ENCODE measurements around the gene RELL1.
A peak's percentile ranks its signal among the peaks of the same experiment; 100 is the strongest.

RELL1 gene

GRCh38 chr4:37686373-37687193 lies at the start of gene RELL1:
Gene RELL1, minus strand, starts transcription at chr4:37686376. Its CDS starts 89 bp downstream, at chr4:37686287.
- DNase-seq (ENCODE audit: low read depth): peak; percentile 98

GRCh38 chr4:37735578-37735977 lies 49.4 kb upstream of the RELL1 start:
- no peak for DNase-seq (ENCODE audit: low read depth)

GRCh38 chr4:37734989-37735388 lies 48.8 kb upstream of the RELL1 start:
- DNase-seq (ENCODE audit: low read depth): no peak

- no peak for DNase-seq (ENCODE audit: low read depth)
Measured at GRCh38 chr4:37733240-37733867, 47.2 kb upstream of the RELL1 start.

GRCh38 chr4:37732526-37733186 lies 46.5 kb upstream of the RELL1 start:
- no peak for DNase-seq (ENCODE audit: low read depth)

GRCh38 chr4:37729649-37730004 lies 43.5 kb upstream of the RELL1 start:
- DNase-seq (ENCODE audit: low read depth): no peak

GRCh38 chr4:37728064-37728463 lies 41.9 kb upstream of the RELL1 start:
- DNase-seq (ENCODE audit: low read depth): no peak

- DNase-seq (ENCODE audit: low read depth): no peak
Measured at GRCh38 chr4:37727635-37728034, 41.5 kb upstream of the RELL1 start.

- no peak for DNase-seq (ENCODE audit: low read depth)
Measured at GRCh38 chr4:37726666-37727065, 40.5 kb upstream of the RELL1 start.

- no peak for DNase-seq (ENCODE audit: low read depth)
Measured at GRCh38 chr4:37725718-37726117, 39.5 kb upstream of the RELL1 start.

- no peak for DNase-seq (ENCODE audit: low read depth)
Measured at GRCh38 chr4:37723067-37723466, 36.9 kb upstream of the RELL1 start.

GRCh38 chr4:37721995-37722638 lies 35.9 kb upstream of the RELL1 start:
- DNase-seq (ENCODE audit: low read depth): no peak

GRCh38 chr4:37719021-37719420 lies 32.8 kb upstream of the RELL1 start:
- DNase-seq (ENCODE audit: low read depth): no peak

- DNase-seq (ENCODE audit: low read depth): no peak
Measured at GRCh38 chr4:37717576-37717975, 31.4 kb upstream of the RELL1 start.

- DNase-seq (ENCODE audit: low read depth): no peak
Measured at GRCh38 chr4:37715889-37716402, 29.8 kb upstream of the RELL1 start.

- no peak for DNase-seq (ENCODE audit: low read depth)
Measured at GRCh38 chr4:37710491-37710890, 24.3 kb upstream of the RELL1 start.

GRCh38 chr4:37706032-37706431 lies 19.9 kb upstream of the RELL1 start:
- no peak for DNase-seq (ENCODE audit: low read depth)

GRCh38 chr4:37705571-37705970 lies 19.4 kb upstream of the RELL1 start:
- DNase-seq (ENCODE audit: low read depth): no peak

GRCh38 chr4:37699868-37700481 lies 13.8 kb upstream of the RELL1 start:
- DNase-seq (ENCODE audit: low read depth): no peak

- no peak for DNase-seq (ENCODE audit: low read depth)
Measured at GRCh38 chr4:37697566-37697965, 11.4 kb upstream of the RELL1 start.

GRCh38 chr4:37693450-37694190 lies 7.4 kb upstream of the RELL1 start:
- DNase-seq (ENCODE audit: low read depth): no peak

Measured in stimulated activated CD8-positive, alpha-beta memory T cell treated with anti-CD3 and anti-CD28 coated beads, Interleukin-4, amount 100 ng/mL, for 24 hours (primary cell).